Measurements from ENCODE around the gene DGCR2. TPM values are rescaled to one million over a fixed set of nuclear protein-coding genes. Genes with fewer than 3 reads are reported as not detected.

The DGCR2 gene
- total and polyA plus RNA-seq, 4 donors, result 19.7 to 43.5 (median 32.2) TPM

DNA sequence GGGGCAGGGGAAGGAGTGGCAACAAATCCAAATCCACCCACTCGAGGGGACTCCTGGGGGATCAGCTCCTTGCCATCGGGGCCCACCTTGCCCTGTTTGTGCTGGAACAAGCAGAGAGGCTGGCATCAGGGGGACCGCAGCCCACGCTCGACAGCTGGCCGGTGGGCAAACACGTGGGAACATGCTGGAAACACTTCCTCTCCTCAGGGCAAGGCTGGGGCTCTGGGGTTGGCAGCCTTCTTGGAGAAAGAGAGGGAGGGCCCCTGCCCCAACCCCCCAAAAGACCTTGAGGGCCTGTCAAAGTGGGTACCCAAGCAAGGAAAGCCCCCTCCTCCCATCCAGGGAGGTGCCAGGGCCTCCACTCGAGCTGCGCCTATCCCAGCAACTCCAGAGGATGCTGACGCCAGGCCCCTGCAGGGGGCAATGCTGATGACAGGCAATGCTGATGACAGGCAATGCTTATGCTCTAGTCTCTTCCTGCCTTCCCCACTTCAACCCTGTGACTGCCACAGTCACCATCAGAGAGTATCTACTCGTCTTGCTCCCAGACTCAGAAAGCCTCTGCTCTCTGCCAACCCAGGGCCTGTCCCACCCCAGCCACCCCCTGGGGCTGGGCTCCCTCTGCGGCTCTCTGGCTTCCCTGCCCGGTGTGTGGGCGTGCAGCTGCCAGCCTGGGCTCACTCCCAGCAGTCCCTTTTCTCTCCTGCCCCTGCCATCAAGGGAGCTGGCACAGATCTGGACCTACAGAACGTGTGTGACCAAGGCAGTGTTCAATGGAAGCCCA lies 16.2 kb upstream of the DGCR2 start:
- intact Hi-C loops (cut with DNase I), result no loop called here
- Histone ChIP-seq H3K36me3 (ENCODE audit: control insufficient read depth in 1 of 2, insufficient read depth in 2 of 2, low read length in 1 of 2) (peaks cover 0 to 10% of the 10 kb centered on the region in 2 donors), H3K9me3 (ENCODE audit: control insufficient read depth, low read length) (no peaks in the 10 kb centered on the region), H3K27me3 (ENCODE audit: control insufficient read depth in 1 of 2, insufficient read depth in 2 of 2, low read length in 1 of 2) (no peaks in the 10 kb centered on the region), H3K27ac (ENCODE audit: low read depth in 1 of 2, low read length in 2 of 2) (no peak overlapping the region), H3K4me1 (ENCODE audit: control insufficient read depth in 1 of 2, insufficient read depth in 2 of 2, low read length in 2 of 2) (no peaks in the 10 kb centered on the region), H3K4me3 (ENCODE audit: low read length in 2 of 2) (no peak overlapping the region)
- no peak for ATAC-seq (ENCODE audit: low FRiP score)
- DNase-seq, result peak in 1 of 2 donors; percentile 73
- 67 to 74% methylated on average over 15 of the region's 15 CpGs for WGBS, 2 donors

DNA sequence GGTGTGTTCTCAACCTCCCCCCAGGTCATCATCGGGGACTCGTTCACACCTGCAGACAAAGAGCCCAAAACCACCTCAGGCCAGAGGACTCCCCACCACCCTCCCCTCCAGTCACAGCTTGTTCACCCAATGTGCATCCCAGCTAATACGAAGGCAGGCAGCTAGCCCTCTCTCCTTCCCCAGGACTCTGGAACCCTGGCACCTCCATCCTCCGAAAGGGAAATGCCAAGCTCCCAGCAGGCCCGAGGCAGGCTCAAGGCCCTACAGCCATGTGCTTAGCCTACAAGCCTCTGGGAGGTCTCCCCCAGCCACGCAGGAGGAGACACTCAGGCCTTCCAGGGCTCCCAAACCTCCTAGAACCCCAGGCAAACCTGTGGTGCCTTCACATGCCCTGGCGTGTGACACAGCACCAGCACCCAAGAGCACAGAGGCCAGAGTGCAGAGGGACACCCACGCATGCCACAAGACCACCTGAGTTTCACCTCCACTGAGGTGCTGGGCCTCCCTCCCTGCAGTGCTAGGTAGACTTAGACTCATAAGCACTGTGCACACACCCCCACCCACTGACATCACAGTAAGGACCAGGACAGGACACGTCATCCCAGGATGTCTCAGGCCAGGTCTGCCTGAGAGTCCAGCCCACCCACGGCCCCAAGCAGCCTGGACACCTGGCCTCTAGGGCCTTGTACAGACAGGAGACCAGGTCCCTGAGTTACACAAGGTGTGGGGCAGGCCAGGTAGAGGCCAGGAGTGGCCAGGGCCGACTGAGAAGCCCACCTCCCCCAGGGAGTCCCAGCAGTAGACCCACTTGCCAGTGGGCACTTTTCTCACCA lies 15.4 kb upstream of the DGCR2 start:
- intact Hi-C loops (cut with DNase I), result no loop called here
- Histone ChIP-seq H3K27me3 (ENCODE audit: control insufficient read depth in 1 of 2, insufficient read depth in 2 of 2, low read length in 1 of 2) (no peaks in the 10 kb centered on the region), H3K9me3 (ENCODE audit: control insufficient read depth, low read length) (no peaks in the 10 kb centered on the region), H3K27ac (ENCODE audit: low read depth in 1 of 2, low read length in 2 of 2) (no peak overlapping the region), H3K4me1 (ENCODE audit: control insufficient read depth in 1 of 2, insufficient read depth in 2 of 2, low read length in 2 of 2) (no peaks in the 10 kb centered on the region), H3K4me3 (ENCODE audit: low read length in 2 of 2) (no peak overlapping the region), H3K36me3 (ENCODE audit: control insufficient read depth in 1 of 2, insufficient read depth in 2 of 2, low read length in 1 of 2) (peaks cover 0 to 10% of the 10 kb centered on the region in 2 donors)
- ATAC-seq (ENCODE audit: low FRiP score) (no peak), DNase-seq (peak in 1 of 2 donors; percentile 35)
- 92 to 96% methylated on average over 11 of the region's 11 CpGs for WGBS, 2 donors

DNA sequence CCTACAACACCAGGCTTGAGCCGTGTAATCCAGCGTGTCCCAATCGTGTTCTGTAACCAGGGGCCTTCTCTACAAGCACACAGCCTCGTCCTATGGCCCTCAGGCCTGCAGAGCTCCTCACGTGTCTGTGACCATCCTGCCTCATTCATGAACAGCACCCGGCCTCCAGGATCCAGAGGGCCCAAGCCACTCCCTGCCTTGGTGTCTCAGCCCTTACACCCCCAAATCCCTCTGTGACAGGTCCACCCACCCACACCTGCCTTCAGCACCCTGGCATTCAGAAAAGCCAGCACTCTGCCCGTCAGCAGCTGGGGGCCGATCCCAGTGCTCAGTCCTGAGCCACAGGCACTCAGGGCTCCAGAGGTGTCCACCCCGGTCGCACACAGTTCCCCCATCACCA lies 14.7 kb upstream of the DGCR2 start:
- intact Hi-C loops (cut with DNase I), result no loop called here
- Histone ChIP-seq H3K9me3 (ENCODE audit: control insufficient read depth, low read length) (no peaks in the 10 kb centered on the region), H3K27me3 (ENCODE audit: control insufficient read depth in 1 of 2, insufficient read depth in 2 of 2, low read length in 1 of 2) (no peaks in the 10 kb centered on the region), H3K4me1 (ENCODE audit: control insufficient read depth in 1 of 2, insufficient read depth in 2 of 2, low read length in 2 of 2) (no peaks in the 10 kb centered on the region), H3K4me3 (ENCODE audit: low read length in 2 of 2) (no peak overlapping the region), H3K36me3 (ENCODE audit: control insufficient read depth in 1 of 2, insufficient read depth in 2 of 2, low read length in 1 of 2) (peaks cover 0 to 10% of the 10 kb centered on the region in 2 donors), H3K27ac (ENCODE audit: low read depth in 1 of 2, low read length in 2 of 2) (no peak overlapping the region)
- 93 to 94% methylated on average over 10 of the region's 10 CpGs for WGBS, 2 donors
- DNase-seq (peak in 1 of 2 donors; percentile 57), ATAC-seq (ENCODE audit: low FRiP score) (no peak)

DNA sequence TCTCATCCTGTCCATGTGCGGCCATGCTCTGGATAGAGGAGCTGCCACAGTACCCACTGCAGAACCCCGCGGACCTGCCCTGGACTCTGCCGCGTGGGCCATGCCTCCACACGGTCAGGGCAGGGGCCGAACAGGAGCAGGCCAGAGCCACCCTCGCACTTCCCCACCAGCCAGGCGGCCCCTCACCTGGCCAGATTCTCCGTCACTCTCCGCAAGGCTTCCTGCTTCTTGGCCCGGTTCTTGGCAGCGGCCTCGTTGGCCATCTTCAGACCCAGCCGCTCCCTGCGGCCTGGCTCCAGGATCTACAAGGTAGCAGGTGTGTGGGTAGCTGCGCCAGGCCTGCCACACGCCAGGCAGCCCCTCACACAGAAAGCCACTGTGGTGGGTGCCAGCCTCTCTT lies 12.7 kb upstream of the DGCR2 start:
- intact Hi-C loops (cut with DNase I), result no loop called here
- Histone ChIP-seq H3K27ac (ENCODE audit: low read depth in 1 of 2, low read length in 2 of 2) (no peak overlapping the region), H3K27me3 (ENCODE audit: control insufficient read depth in 1 of 2, insufficient read depth in 2 of 2, low read length in 1 of 2) (no peaks in the 10 kb centered on the region), H3K9me3 (ENCODE audit: control insufficient read depth, low read length) (no peaks in the 10 kb centered on the region), H3K4me3 (ENCODE audit: low read length in 2 of 2) (no peak overlapping the region), H3K36me3 (ENCODE audit: control insufficient read depth in 1 of 2, insufficient read depth in 2 of 2, low read length in 1 of 2) (peaks cover 0 to 7% of the 10 kb centered on the region in 2 donors), H3K4me1 (ENCODE audit: control insufficient read depth in 1 of 2, insufficient read depth in 2 of 2, low read length in 2 of 2) (no peaks in the 10 kb centered on the region)
- peak in 1 of 2 donors; percentile 37 for DNase-seq
- ATAC-seq (ENCODE audit: low FRiP score), result no peak
- 89 to 94% methylated on average over 14 to 18 of the region's 18 CpGs for WGBS, 2 donors

DNA sequence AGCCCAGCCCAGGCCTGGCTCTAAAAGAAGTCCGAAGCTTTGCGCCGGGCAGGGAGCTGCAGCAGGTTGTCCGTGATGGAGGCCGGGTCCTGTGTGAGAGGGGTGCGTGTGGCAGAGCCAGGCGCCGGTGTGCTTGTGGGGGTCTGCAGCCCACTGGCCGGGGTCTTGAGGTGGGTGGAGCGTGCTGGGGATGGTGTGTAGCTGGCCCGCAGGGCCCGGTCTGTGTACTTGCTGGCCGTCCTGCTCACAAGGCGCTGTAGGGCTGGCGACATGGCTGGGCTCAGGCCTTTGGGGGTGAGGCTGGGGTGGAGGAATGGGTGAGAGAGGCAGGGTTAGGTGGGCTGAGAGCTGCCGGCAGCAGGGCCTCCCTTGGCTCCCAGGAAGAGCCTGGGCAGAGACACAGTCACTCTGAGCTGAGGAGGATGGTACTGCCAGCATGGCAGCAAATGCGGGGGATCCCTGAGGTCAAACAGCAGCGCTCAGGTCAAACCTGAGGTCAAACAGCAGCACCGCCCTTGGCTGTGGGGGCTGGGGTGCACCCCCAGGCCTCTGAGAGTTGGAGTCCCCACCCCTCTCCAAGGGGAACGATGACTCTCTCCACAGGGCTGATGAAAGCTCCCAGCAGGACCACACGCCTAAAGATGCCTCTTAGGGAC lies 12.1 kb upstream of the DGCR2 start:
- Histone ChIP-seq H3K27ac (ENCODE audit: low read depth in 1 of 2, low read length in 2 of 2) (no peak overlapping the region), H3K4me3 (ENCODE audit: low read length in 2 of 2) (no peak overlapping the region), H3K9me3 (ENCODE audit: control insufficient read depth, low read length) (no peaks in the 10 kb centered on the region), H3K27me3 (ENCODE audit: control insufficient read depth in 1 of 2, insufficient read depth in 2 of 2, low read length in 1 of 2) (no peaks in the 10 kb centered on the region), H3K4me1 (ENCODE audit: control insufficient read depth in 1 of 2, insufficient read depth in 2 of 2, low read length in 2 of 2) (no peaks in the 10 kb centered on the region), H3K36me3 (ENCODE audit: control insufficient read depth in 1 of 2, insufficient read depth in 2 of 2, low read length in 1 of 2) (peaks cover 0 to 5% of the 10 kb centered on the region in 2 donors)
- 93 to 94% methylated on average over 21 of the region's 21 CpGs for WGBS, 2 donors
- no peak for DNase-seq
- intact Hi-C loops (cut with DNase I), result no loop called here
- no peak for ATAC-seq (ENCODE audit: low FRiP score)

DNA sequence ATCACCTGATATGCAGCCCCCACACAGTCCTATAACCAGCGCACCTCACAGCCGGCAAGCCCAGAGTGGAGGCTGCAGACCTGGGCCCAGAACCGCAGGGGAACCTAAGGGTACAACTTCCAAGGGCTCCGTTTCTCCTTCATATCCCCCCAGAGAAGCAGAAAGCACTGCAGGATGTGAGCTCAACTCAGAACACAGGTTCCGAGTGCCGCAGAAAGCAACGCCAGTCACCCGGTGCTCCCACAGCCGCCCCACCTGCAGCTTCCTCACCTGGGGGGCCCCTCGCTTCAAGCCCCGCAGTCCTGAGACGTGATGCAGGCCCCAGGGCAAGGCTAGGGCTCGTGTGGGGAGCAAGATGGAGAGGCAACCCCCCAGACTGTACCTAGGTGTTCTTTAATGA lies 11.3 kb upstream of the DGCR2 start:
- peaks cover 0 to 3% of the 10 kb centered on the region in 2 donors for H3K36me3 ChIP-seq (ENCODE audit: control insufficient read depth in 1 of 2, insufficient read depth in 2 of 2, low read length in 1 of 2)
- intact Hi-C loops (cut with DNase I), result no loop called here
- no peak overlapping the region for H3K4me3 ChIP-seq (ENCODE audit: low read length in 2 of 2)
- DNase-seq, result no peak
- H3K4me1 ChIP-seq (ENCODE audit: control insufficient read depth in 1 of 2, insufficient read depth in 2 of 2, low read length in 2 of 2), result no peaks in the 10 kb centered on the region
- no peaks in the 10 kb centered on the region for H3K27me3 ChIP-seq (ENCODE audit: control insufficient read depth in 1 of 2, insufficient read depth in 2 of 2, low read length in 1 of 2)
- WGBS, 2 donors, result 88 to 95% methylated on average over 13 of the region's 13 CpGs
- no peaks in the 10 kb centered on the region for H3K9me3 ChIP-seq (ENCODE audit: control insufficient read depth, low read length)
- H3K27ac ChIP-seq (ENCODE audit: low read depth in 1 of 2, low read length in 2 of 2), result no peak overlapping the region
- no peak for ATAC-seq (ENCODE audit: low FRiP score)

DNA sequence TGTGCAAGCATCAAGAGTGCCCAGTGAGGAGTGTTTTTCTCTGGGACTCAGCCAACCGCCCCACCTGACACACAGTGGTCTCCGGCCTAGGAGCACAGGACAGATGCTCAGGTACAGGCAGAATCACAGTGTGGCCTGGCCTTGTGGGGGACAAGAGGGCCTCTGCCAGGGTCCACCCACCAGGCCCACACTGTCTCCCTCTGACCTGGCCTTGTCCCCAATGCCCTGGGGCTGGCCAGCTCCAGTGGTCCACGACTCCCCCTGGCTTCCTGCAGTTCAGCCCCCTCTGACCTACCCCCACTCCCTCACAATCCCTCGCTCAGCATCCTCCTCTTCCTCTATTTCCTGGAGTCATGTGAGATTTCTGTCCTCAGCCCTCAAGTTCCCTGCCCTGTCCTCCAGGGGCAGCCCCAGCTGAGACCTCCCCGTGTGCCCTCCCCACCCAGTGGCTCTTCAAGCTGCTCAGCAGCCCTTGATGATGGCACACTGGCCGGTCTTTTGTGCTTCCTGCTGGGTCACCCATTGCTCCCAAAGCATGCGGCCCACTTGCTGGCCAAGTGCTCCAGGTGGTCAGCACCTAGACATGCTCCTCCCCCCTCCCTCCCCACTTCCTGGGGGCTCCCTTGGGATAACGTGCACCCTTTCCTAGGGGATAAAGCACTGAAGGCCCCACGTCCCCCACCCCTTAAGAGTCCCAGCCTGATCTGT lies 10.6 kb upstream of the DGCR2 start:
- DNase-seq (no peak), ATAC-seq (ENCODE audit: low FRiP score) (no peak)
- Histone ChIP-seq H3K4me1 (ENCODE audit: control insufficient read depth in 1 of 2, insufficient read depth in 2 of 2, low read length in 2 of 2) (no peaks in the 10 kb centered on the region), H3K27ac (ENCODE audit: low read depth in 1 of 2, low read length in 2 of 2) (no peak overlapping the region), H3K9me3 (ENCODE audit: control insufficient read depth, low read length) (no peaks in the 10 kb centered on the region), H3K4me3 (ENCODE audit: low read length in 2 of 2) (no peak overlapping the region), H3K27me3 (ENCODE audit: control insufficient read depth in 1 of 2, insufficient read depth in 2 of 2, low read length in 1 of 2) (no peaks in the 10 kb centered on the region), H3K36me3 (ENCODE audit: control insufficient read depth in 1 of 2, insufficient read depth in 2 of 2, low read length in 1 of 2) (peaks cover 0 to 3% of the 10 kb centered on the region in 2 donors)
- 86 to 89% methylated on average over 9 of the region's 9 CpGs for WGBS, 2 donors
- intact Hi-C loops (cut with DNase I), result no loop called here

DNA sequence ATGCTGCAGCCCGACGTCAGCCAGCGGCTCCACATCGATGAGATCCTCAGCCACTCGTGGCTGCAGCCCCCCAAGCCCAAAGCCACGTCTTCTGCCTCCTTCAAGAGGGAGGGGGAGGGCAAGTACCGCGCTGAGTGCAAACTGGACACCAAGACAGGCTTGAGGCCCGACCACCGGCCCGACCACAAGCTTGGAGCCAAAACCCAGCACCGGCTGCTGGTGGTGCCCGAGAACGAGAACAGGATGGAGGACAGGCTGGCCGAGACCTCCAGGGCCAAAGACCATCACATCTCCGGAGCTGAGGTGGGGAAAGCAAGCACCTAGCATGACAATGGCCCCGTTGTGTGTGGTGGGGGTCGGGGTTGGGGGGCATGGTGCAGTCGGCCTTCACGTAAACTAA lies 9.9 kb upstream of the DGCR2 start:
- H3K27ac ChIP-seq (ENCODE audit: low read depth in 1 of 2, low read length in 2 of 2), result no peak overlapping the region
- peaks cover 0 to 3% of the 10 kb centered on the region in 2 donors for H3K36me3 ChIP-seq (ENCODE audit: control insufficient read depth in 1 of 2, insufficient read depth in 2 of 2, low read length in 1 of 2)
- WGBS, 2 donors, result 94 to 96% methylated on average over 20 of the region's 20 CpGs
- no peak overlapping the region for H3K4me3 ChIP-seq (ENCODE audit: low read length in 2 of 2)
- H3K4me1 ChIP-seq (ENCODE audit: control insufficient read depth in 1 of 2, insufficient read depth in 2 of 2, low read length in 2 of 2), result no peaks in the 10 kb centered on the region
- H3K9me3 ChIP-seq (ENCODE audit: control insufficient read depth, low read length), result no peaks in the 10 kb centered on the region
- no peaks in the 10 kb centered on the region for H3K27me3 ChIP-seq (ENCODE audit: control insufficient read depth in 1 of 2, insufficient read depth in 2 of 2, low read length in 1 of 2)
- ATAC-seq (ENCODE audit: low FRiP score), result no peak
- no peak for DNase-seq
- intact Hi-C loops (cut with DNase I), result no loop called here
